HG02885 (cell line): Measurements from ENCODE around the gene NUDT5.
"Not testable (repeated sequence)": the region's sequence is repeated elsewhere in the genome, so short reads cannot be mapped to it uniquely, and the experiment has no call there.

ENCODE experiments used
- ATAC-seq: cut with Tn5 transposase; IDR thresholded peaks from one replicate; pipeline ENCODE4 v1.9.1; 2021; ENCODE audit warnings: mild to moderate bottlenecking; ENCODE audit not compliant: unreplicated experiment, poor library complexity

The NUDT5 gene

DNA sequence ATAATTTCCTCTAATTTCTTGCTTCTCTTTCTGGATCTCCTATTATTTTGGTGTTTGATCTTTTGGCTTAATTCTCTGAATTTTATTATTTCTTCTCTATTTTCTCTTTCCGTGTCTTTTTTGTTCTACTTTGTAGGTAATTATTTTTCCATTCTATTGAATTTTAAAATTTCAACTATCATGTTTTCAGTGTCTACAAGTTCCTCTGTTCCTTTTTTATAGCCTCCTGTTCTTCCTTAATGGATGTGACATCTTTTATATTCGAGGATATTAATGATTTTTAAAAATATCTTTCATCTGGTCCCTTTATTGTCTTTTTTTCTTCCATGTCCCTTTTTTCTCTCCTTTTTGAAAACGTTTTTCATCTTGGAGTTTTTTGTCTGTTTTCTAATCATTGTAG, 11.4 kb upstream of the NUDT5 start:
- no peak for ATAC-seq

DNA sequence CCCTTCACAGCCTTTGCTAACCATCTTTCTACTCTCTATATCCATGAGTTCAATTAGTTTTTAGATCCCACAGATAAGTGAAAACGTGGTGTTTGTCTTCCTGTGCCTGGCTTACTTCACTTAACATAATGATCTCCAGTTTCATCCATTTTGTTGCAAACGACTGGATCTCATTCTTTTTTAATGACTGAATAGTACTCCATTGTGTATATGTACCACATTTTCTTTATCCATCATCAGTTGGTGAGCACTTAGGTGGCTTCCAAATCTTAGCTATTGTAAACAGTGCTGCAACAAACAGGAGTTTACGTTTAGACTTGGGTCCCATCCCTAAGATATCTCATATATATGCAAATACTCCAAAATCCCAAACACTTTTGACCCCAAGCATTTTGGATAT, 9.4 kb upstream of the NUDT5 start:
- ATAC-seq: no peak

DNA sequence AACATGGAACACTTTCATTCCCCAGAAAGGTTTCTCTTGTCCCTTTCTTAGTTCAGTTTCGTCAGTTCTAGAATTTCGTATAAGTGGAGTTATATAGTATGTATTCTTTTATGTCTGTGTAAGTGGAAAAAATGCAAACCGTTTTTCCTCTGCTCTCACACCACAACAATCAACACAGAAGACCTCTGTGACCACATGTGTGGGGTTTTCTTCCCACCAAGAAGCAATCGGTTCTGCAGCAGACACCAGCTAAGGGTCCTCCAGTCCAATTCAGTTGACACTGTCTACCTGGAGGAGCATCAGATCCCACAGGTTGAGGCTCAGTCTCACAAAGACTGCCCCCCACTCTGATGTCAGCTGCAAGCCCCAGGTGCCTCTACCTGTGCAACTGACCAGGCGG, 6.5 kb upstream of the NUDT5 start:
- ATAC-seq: no peak

DNA sequence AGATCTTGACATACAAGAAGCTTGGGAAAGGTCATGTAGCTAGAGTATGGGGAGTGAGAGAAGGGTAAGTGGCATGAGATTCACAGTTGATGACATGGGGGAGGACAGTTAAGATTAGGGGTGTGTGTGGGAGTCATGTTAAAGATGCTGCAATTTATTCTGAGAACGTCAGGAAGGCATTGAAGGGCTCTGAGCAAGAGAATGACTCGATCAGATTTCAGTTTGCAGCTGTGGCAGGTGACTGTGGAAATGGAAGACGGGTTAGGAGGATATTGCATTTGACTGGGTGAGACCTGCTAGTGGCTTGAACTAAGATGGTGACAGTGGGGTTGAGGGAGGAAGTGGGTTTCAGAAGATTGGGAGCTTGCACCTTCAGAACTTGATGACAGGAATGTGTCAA, 5.9 kb upstream of the NUDT5 start:
- ATAC-seq: no peak

DNA sequence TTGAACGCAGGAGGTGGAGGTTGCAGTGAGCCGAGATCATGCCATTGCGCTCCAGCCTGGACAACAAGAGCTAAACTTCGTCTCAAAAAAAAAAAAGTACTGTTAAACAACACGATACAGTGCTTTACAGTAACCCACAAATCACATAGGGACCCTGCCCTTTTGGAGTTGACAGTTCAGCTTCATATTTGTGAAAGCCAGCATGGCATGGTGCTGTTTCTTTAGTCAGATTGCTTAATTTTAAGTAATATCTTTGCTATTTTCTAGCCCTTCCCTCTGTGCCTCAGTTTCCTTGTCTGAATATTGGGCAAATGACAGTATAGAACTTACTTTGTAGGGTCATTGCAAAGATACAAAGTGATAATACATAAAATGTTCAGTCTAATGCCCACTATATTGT, 5.2 kb upstream of the NUDT5 start:
- no peak for ATAC-seq

DNA sequence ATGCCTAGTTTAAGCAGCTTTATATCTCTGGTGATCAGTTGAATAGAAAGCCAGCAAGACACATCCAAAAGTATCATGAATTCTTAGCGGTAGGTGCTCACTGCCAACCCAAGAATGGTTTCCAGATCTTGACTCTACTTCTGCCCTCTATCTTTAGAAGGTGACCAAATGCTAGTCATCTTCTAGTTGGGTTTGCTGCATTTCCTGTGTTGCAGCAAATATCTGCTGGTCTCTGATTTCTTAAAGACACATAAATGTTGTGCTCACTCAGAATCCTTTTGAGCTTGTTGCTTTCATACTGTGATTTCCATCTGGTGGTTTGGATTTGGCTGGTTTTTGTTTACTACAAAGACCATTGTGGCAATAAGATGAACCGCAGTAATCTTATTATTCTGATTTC, 2.5 kb upstream of the NUDT5 start:
- no peak for ATAC-seq

DNA sequence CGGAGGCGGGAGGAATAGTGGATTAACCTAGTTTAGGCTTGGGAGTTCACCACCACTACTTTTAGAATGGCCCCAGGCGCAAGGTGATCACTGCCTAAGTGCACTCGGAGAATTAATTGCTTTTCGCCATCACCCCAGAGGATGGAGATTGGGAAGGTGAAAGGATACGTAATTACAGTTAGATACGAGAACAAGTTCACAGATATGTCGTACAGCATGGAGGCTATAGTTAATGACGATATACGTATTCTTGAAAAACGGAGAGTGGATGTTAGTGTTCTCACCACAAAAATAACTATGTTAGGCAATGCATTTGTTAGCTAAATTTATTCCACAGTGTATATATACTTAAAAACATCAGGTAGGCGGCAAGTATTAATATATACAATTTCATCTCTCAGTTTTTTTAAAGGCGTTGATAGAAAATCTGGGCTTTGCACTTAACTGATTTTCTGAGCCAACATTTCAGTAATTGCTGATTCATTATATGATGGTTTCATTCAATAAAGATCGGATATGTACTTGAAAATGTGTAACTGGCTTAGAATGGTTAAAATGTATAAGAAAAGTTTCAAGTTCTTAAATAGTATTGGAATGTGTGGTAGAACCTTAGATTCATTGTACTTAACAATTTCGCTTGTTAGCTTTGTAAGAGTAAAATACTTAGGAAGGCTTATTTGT, 980 bp upstream of the NUDT5 start:
- ATAC-seq: no peak

DNA sequence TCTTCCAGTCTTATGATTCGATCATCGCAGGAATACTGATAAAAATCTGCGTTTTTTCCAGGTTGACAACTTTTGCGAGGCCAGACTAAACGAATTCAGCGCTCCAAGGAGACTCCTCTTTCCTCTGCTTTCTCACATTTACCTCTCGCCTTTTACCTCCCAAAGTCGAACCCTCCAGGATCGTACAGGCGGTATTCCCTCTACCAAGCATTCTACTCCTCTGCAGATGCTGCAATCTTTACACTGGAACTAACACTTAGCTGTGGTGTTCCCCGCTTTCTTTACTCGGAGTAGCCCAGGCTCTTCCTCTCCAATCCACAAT, 449 bp downstream of the NUDT5 start:
- ATAC-seq: peak; percentile 13

DNA sequence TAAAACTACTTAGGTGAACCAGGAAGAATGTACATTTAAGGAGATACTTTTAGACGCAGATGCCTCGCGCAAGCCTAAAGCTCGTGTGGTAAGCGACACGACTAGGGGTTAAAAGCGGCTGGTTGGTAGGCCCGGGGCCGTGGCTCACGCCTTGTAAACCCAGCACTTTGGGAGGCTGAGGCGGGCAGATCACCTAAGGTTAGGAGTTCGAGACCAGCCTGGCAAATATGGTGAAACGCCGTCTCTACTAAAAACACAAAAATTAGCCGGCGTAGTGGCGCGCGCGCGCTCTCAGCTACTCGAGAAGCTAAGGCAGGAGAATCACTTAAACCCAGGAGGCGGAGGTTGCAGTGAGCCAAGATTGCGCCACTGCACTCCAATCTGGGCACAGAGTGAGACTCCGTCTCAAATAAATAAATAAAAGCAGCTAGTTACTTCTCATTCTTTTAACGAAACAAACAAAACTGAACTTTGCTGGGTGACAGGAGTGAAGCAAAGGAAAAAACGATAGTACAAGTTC, 879 bp downstream of the NUDT5 start:
- no peak for ATAC-seq

DNA sequence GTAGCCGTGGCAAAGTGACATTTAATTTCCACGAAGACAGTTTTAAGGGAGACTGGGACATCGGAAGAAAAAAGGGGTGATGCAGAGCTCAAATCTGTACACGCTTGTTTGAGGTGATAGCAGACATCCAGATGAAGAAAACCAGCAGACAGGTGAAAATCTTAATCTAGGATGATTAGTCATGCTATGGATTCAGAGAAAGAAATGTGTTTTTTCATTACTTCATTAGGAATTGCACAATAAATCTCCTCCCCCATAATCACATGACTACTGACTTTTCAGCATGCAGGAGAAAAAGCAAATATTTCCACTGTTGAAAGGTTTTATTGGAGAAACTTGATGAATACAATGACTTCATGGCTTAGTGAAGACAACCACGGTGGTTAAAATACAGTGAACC, 2.5 kb downstream of the NUDT5 start:
- ATAC-seq: no peak

DNA sequence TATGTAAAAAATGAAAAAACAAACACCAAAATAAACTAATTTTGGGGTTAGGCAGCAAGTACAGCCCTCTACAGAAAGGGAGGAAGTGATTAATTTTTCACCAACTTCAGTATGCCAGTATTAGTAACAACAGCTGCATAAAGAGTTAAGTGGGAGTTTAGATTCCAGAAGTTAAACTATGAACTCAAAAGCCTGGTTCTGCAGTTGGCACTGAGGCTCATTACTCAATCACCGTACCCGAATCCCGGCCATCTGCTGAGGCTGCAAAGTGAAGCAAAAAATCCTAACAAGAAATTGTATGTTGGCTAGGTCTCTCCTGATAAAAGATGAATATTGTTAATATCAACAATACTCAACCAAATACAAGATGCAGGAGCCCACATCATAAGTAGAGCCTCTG, 4.0 kb downstream of the NUDT5 start:
- no peak for ATAC-seq

DNA sequence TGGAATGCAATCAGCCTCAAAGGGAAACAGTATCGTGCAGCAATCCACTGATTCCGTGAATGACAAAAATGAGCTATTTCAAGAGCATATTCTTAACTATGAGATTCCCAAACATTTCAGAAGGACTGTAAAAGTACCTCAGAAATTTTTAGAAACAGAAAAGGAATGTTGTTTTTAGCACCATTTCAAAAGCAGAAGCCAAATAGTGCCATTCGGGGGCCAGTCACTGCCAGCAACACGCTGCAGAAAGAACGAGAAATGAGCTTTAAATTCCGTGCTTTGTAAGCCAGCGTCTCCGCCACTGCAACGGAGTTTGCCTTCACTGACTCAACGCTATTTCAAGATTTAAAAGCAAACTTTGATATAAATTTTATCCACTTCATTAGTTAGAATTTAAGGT, 6.3 kb downstream of the NUDT5 start:
- ATAC-seq: no peak

DNA sequence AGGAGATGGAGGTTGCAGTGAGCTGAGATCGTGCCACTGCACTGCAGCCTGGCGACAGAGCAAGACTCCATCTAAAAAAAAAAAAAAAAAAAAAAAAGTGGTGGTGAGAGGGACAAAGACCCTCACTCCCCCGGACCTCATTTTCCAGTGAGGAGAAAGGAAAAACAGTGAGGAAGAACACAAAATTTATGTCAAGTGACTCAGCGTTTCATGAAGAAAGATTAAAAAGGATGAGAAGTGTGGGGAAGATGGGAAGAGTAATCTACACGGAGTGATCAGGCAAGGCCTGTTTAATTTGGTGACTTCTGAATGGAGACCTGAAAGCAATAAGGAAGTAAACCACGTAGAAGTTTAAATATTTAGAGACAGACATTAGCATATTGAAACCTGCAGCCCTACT, 7.0 kb downstream of the NUDT5 start:
- ATAC-seq: no peak

DNA sequence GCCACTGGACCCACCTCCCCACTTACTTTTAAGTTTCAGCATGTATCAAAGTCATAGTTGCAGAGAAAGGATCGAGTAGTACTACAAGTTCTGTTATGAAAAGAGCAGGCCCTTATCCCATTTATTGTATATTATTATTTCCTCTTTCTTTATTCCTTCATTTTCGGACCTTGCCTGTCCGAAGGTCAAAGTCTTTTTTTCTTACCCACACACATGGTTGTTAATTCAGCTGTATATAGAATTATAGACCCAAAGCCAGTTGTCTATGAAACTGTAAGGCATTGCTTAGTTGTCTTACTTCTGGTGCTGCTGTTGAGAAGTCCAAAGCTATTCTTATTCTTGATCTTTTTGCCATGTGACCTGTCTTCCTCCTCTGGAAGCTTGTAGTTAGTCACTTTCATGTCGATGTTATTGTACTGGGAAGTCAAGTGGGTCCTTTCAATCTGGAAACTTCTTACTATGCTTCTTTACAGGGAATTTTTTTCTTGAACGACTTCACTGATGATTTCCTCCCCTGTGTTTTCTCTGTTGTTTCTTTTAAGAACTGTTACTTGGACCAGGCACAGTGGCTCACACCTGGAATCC, 8.3 kb downstream of the NUDT5 start:
- ATAC-seq: no peak

DNA sequence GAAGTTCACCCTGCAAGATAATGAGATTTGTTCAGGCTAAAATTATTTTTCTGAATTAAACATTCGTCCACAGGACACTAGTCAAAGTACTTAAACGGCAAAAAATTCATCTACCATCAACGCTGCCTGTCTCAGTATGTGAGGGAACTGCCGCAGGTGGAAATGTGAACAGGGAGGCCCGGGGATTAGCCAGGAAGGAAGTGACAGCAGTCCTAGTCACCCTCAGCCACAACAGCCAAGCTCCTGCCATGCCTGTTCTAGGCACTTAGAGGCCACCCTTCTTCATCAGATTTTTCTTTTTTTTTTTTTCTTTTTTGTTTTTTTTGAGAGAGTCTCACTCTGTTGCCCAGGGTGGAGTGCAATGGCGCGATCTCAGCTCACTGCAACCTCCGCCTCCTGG, 9.4 kb downstream of the NUDT5 start:
- no peak for ATAC-seq

DNA sequence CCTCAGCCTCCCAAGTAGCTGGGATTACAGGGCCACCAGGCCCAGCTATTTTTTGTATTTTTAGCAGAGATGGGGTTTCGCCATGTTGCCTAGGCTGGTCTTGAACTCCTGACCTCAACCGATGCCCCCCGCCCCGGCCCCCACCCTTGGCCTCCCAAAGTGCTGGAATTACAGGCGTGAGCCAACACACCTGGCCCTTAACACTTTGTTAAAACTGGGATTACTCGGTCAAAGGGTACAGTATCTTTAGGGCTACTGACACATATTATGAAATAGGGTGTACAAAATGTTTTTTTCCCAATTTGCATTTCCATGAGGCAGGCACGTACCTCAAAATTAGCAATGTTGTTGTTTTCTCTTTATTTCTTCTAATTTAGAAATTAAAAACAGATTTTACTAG, 11.5 kb downstream of the NUDT5 start:
- ATAC-seq: no peak

DNA sequence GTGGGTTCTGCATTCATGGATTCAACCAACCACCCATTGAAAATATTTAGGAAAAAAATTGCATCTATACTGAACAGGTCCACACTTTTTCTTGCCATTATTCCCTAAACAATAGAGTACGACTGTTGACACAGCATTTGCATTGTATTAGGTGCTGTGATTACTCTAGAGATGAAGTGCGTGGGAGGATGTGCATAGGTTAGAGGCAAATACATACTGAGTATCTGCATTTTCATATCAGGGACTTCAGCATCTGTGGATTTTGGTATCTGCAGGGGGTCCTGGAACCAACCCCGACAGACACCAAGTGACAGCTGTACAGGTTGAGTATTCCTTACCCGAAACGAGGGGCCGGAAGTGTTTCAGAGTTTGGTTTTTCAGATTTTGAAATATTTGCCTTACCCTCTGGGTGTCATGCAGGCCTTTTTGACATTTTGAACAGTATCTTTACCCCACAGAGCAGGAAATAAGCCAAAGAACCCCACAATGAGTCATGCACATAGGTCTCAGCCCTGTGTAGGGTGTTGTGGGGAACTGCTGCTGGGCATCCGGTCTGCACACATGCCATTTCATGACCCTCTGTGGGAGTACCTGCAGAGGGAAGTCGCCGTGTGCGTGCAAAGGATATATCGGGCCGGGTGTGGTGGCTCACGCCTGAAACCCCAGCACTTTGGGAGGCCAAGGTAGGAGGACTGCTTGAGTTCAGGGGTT, 14.5 kb downstream of the NUDT5 start:
- no peak for ATAC-seq

DNA sequence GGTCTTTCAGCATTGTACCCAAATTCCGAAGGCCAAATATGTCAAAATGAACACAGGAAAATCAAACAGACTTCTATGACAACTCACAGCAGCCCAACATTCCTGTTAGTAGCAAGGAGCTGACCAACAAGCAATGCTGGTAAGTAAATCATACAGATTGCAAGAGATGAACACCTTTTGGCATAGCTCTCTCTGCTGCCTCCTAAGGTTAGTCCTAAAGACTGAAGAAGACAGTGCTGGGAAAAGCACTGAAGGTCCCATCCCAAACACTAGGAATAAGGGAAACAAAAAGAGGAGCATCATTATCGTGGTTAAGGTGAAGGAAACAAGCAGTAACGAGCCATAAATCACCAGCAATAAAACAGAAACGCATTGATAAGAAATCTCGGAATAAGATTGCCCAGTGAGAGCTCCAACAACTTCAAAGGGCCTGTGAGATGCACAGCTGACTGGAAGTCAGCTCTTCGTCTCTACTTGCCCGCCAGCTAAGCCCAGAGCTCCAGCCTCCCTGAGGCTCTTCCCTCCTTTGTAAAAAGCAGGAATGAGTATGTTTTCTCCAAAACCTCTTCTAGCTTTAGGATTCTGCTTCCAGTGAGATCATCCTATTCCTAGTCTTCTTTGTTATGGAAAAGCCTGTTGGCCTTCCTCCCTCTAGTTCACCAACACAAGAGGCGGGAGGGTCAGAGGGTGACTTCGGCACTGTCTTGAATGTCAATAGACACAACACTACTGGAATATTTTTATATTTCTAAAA, 15.3 kb downstream of the NUDT5 start:
- ATAC-seq: no peak

DNA sequence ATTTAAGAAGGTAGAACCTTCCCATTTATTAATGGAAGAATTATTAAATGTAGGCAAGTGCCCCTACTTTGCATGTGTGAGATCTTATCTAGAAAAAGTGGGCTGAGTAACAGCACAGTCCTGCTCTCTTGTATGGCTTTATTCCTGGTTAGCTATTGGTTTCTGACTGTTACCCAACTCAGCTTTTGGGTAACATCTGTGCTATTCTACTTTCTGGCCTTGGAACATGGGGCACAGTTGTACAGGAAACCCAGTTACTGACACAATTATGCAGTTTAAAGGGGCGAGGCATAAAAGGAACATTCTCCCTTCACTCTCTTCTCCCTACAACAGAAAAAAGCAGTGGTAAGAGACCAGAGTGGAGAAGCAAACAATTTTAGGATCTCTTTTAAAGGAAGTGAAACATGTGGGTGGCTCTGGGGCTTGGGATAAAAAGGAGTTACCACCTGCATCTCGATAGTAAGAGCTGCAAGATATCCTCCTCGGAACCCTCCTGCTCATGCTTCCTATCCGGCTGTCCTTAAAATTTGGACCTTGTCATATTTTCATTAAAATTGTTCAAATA, 16.0 kb downstream of the NUDT5 start:
- no peak for ATAC-seq

DNA sequence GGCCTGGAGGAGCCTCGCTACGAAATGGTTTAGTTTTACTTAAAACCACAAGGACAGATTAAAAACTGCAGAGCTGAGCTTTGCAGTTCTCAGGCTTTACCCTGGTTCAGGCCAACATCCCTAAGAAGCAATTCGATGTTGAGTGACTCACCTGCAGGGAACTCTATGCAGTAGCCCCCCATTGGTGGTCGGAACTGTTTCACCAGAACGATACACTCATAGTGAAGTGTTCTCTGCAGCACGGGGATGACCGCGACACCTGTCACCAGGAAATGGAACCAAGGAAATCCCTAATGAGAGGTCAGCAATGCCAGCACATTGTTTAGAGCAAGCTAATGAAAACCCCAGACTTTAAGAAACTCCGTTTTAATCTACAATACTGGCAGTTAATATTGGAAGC, 18.0 kb downstream of the NUDT5 start:
- no peak for ATAC-seq

DNA sequence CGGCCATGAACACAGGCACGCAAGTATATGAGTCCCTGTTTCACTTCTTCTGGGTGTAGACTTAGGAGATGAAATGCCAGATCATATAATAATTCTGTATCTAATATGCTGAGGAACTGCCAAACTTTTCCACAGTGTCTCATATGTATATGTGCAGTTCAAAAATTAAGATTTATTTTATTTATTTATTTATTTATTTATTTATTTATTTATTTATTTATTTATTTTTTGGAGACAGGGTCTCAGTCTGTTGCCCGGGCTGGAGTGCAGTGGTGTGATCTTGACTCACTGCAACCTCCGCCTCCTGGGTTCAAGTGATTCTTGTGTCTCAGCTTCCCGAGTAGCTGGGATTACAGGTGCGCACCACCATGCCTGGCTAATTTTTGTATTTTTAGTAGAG, 24.2 kb downstream of the NUDT5 start:
- ATAC-seq: not testable (repeated sequence)
